CD4-positive, alpha-beta T cell treated with Interleukin-12 subunit alpha and Interleukin-12 subunit beta, for 1 hour (primary cell): ENCODE results near the gene CDT1.
A peak's percentile ranks its signal among the peaks of the same experiment; 100 is the strongest.

ENCODE experiments used
- DNase-seq: peaks from one replicate; pipeline ENCODE4 v3.0.0-alpha.2; 2020

The CDT1 gene

GRCh38 chr16:88806491-88807111 lies 3.0 kb downstream of the CDT1 start:
- no peak for DNase-seq

GRCh38 chr16:88807142-88807625 lies 3.6 kb downstream of the CDT1 start:
- no peak for DNase-seq

- no peak for DNase-seq
These were observed 4.3 kb downstream of the CDT1 start for GRCh38 chr16:88807626-88808453.

GRCh38 chr16:88809068-88809675 lies 5.6 kb downstream of the CDT1 start:
- no peak for DNase-seq

- no peak for DNase-seq
These were observed 6.1 kb downstream of the CDT1 start for GRCh38 chr16:88809676-88810165.

GRCh38 chr16:88810166-88810911 lies 6.8 kb downstream of the CDT1 start:
- DNase-seq: no peak

- DNase-seq: peak; percentile 69
These were observed 7.6 kb downstream of the CDT1 start for GRCh38 chr16:88810912-88811768.

GRCh38 chr16:88811769-88812512 lies 8.4 kb downstream of the CDT1 start, which contains the start of gene APRT:
APRT (minus strand) TSS chr16:88811928; CDS start chr16:88811899, 29 bp downstream.
- peak; percentile 97 for DNase-seq

- DNase-seq: no peak
These were observed 9.1 kb downstream of the CDT1 start for GRCh38 chr16:88812513-88813268.

- DNase-seq: no peak
These were observed 9.9 kb downstream of the CDT1 start for GRCh38 chr16:88813269-88814143.

- no peak for DNase-seq
These were observed 10.5 kb downstream of the CDT1 start for GRCh38 chr16:88814144-88814502.

- no peak for DNase-seq
These were observed 11.6 kb downstream of the CDT1 start for GRCh38 chr16:88815227-88815626.

- DNase-seq: peak; percentile 59
These were observed 12.5 kb downstream of the CDT1 start for GRCh38 chr16:88815901-88816589.

GRCh38 chr16:88816736-88817535 lies 13.3 kb downstream of the CDT1 start:
- no peak for DNase-seq

GRCh38 chr16:88817785-88818574 lies 14.4 kb downstream of the CDT1 start:
- DNase-seq: no peak

GRCh38 chr16:88818575-88818874 lies 14.9 kb downstream of the CDT1 start:
- DNase-seq: no peak

- no peak for DNase-seq
These were observed 15.5 kb downstream of the CDT1 start for GRCh38 chr16:88819126-88819525.
